Gastroesophageal sphincter (tissue), 4 donors: ENCODE results near the gene PDE8B. TPM values are rescaled to one million over a fixed set of nuclear protein-coding genes. Genes with fewer than 3 reads are reported as not detected.

Source experiments
- ATAC-seq: fragments of 150-250 bp; one replicate; pipeline ENCODE4 v1.9.1; 2016; ENCODE audit warnings: mild to moderate bottlenecking, moderate library complexity
- H3K27ac ChIP-seq, 4 donors: fragments of 200-600 bp; sonication (generic) in 3 of 4; 1 replicate in 3 of 4; 2 replicates in 1 of 4; pipeline ENCODE4 v1.5.1; 2016 to 2019
- H3K27me3 ChIP-seq: fragments of 200-600 bp; sonication (generic); one replicate; pipeline ENCODE4 v1.5.1; 2019
- H3K36me3 ChIP-seq, 2 donors: fragments of 200-600 bp; sonication (generic); one replicate each; pipeline ENCODE4 v1.5.1; 2019; ENCODE audit warnings: control low read depth in 1 of 2
- H3K4me1 ChIP-seq, 3 donors: fragments of 200-600 bp; sonication (generic); 1 replicate in 2 of 3; 2 replicates in 1 of 3; pipeline ENCODE4 v1.5.1; 2016 to 2019; ENCODE audit warnings: control low read depth in 2 of 3
- H3K4me3 ChIP-seq, 2 donors: fragments of 200-600 bp; sonication (generic); one replicate each; pipeline ENCODE4 v1.5.1; 2019; ENCODE audit warnings: mild to moderate bottlenecking in 1 of 2, moderate library complexity in 1 of 2
- H3K9me3 ChIP-seq, 3 donors: fragments of 200-600 bp; sonication (generic); one replicate each; pipeline ENCODE4 v1.5.1; 2017 to 2019; ENCODE audit warnings: control low read depth in 2 of 3
- CTCF ChIP-seq, 4 experiments: fragments of 200-600 bp in 2 of 4; fragments of 450-650 bp in 2 of 4; sonication (generic) in 1 of 4; IDR thresholded peaks; one replicate each; pipeline ENCODE4 v1.5.1; 2017 to 2019; ENCODE audit warnings: antibody characterized with exemption in 4 of 4, mild to moderate bottlenecking in 2 of 4, moderate library complexity in 2 of 4
- EP300 ChIP-seq: sonication (generic); formaldehyde crosslinking; IDR thresholded peaks from one replicate; pipeline ENCODE4 v1.6.1; 2017; ENCODE audit warnings: antibody characterized with exemption, mild to moderate bottlenecking
- POLR2A ChIP-seq, 2 donors: fragments of 450-650 bp; IDR thresholded peaks; one replicate each; pipeline ENCODE4 v1.6.1; 2017; ENCODE audit warnings: antibody characterized with exemption in 2 of 2, mild to moderate bottlenecking in 2 of 2, moderate library complexity in 1 of 2
- POLR2AphosphoS5 ChIP-seq: sonication (generic); formaldehyde crosslinking; IDR thresholded peaks from one replicate; pipeline ENCODE4 v1.6.1; 2017; ENCODE audit warnings: antibody characterized with exemption
- WGBS, 2 donors: methylation state at CpG; one replicate each; pipeline ENCODE4 v1.1.5; 2018; ENCODE audit warnings: low coverage in 1 of 2; 5-methylcytosine and 5-hydroxymethylcytosine counted together
- total RNA-seq, 4 donors: library from RNA; depleted of rRNA; stranded (reverse); fragments of >200 nt; gene quantifications; one replicate each; pipeline ENCODE4 v1.1.0, GENCODE V29; 2016

Gene PDE8B
- total RNA-seq, 4 donors from 2014 or later, result 0.96 to 11.0 (median 2.3) TPM

GRCh38 chr5:77305222-77305846 is 94.9 kb downstream of the PDE8B start:
- Histone ChIP-seq H3K27me3 (no peaks in the 10 kb centered on the region), H3K27ac (no peak overlapping the region), H3K4me3 (no peak overlapping the region), H3K36me3 (no peaks in the 10 kb centered on the region), H3K9me3 (no peaks in the 10 kb centered on the region), H3K4me1 (peaks cover 0 to 16% (median 2%) of the 10 kb centered on the region in 3 donors)
- WGBS, 2 donors, result 31 to 61% methylated on average over 1 to 2 of the region's 2 CpGs
- no peak for ATAC-seq
- TF ChIP-seq CTCF (IDR thresholded peaks at IDR 0.05) (no peak), POLR2AphosphoS5 (no peak)

- Histone ChIP-seq H3K27me3 (no peaks in the 10 kb centered on the region), H3K36me3 (no peaks in the 10 kb centered on the region), H3K4me1 (peaks cover 0 to 16% (median 2%) of the 10 kb centered on the region in 3 donors), H3K9me3 (no peaks in the 10 kb centered on the region), H3K27ac (no peak overlapping the region), H3K4me3 (no peak overlapping the region)
- ATAC-seq, result no peak
- TF ChIP-seq EP300 (no peak), POLR2A (IDR thresholded peaks at IDR 0.05) (no peak), CTCF (IDR thresholded peaks at IDR 0.05) (no peak), POLR2AphosphoS5 (no peak)
- 18 to 22% methylated on average over 3 of the region's 3 CpGs for WGBS, 2 donors
Measured at GRCh38 chr5:77305956-77306355, 95.5 kb downstream of the PDE8B start.

- Histone ChIP-seq H3K4me1 (peaks cover 0 to 16% (median 2%) of the 10 kb centered on the region in 3 donors), H3K4me3 (no peak overlapping the region), H3K27me3 (no peaks in the 10 kb centered on the region), H3K36me3 (no peaks in the 10 kb centered on the region), H3K27ac (no peak overlapping the region), H3K9me3 (no peaks in the 10 kb centered on the region)
- ATAC-seq, result no peak
- TF ChIP-seq CTCF (IDR thresholded peaks at IDR 0.05), result no peak
- no peak for TF ChIP-seq EP300
- TF ChIP-seq POLR2AphosphoS5, result no peak
- TF ChIP-seq POLR2A (IDR thresholded peaks at IDR 0.05), result no peak
- 50 to 53% methylated on average over 5 to 6 of the region's 6 CpGs for WGBS, 2 donors
Measured at GRCh38 chr5:77306531-77306930, 96.1 kb downstream of the PDE8B start.

- WGBS, 2 donors, result 63 to 89% methylated on average over 4 to 8 of the region's 12 CpGs
- Histone ChIP-seq H3K36me3 (no peaks in the 10 kb centered on the region), H3K27ac (no peak overlapping the region), H3K27me3 (no peaks in the 10 kb centered on the region), H3K4me3 (no peak overlapping the region), H3K4me1 (peaks cover 0 to 16% (median 2%) of the 10 kb centered on the region in 3 donors), H3K9me3 (no peaks in the 10 kb centered on the region)
- ATAC-seq, result no peak
- no peak for TF ChIP-seq CTCF (IDR thresholded peaks at IDR 0.05)
- TF ChIP-seq POLR2A (IDR thresholded peaks at IDR 0.05), result no peak
- TF ChIP-seq EP300, result no peak
- no peak for TF ChIP-seq POLR2AphosphoS5
Measured at GRCh38 chr5:77308154-77308960, 97.9 kb downstream of the PDE8B start.

- ATAC-seq, result no peak
- Histone ChIP-seq H3K9me3 (no peaks in the 10 kb centered on the region), H3K4me1 (peaks cover 0 to 16% (median 2%) of the 10 kb centered on the region in 3 donors), H3K27me3 (no peaks in the 10 kb centered on the region), H3K4me3 (no peak overlapping the region), H3K36me3 (no peaks in the 10 kb centered on the region), H3K27ac (no peak overlapping the region)
- TF ChIP-seq EP300 (no peak), CTCF (IDR thresholded peaks at IDR 0.05) (no peak), POLR2A (IDR thresholded peaks at IDR 0.05) (no peak), POLR2AphosphoS5 (no peak)
- 82 to 100% methylated on average over 1 to 2 of the region's 2 CpGs for WGBS, 2 donors
Measured at GRCh38 chr5:77309140-77309539, 98.7 kb downstream of the PDE8B start.
